HCT116 (cell line): ENCODE results near the gene GOLT1A. TPM values are rescaled to one million over a fixed set of nuclear protein-coding genes. Genes with fewer than 3 reads are reported as not detected.

Experiments used
- ATAC-seq: fragments of 200-7000 bp; cut with Tn5 transposase; 2 replicates; pipeline ENCODE4 v1.9.1; 2020; ENCODE audit warnings: mild to moderate bottlenecking, moderate library complexity
- BruUV-seq: library from RNA; stranded (reverse); fragments of 400-500 nt; replicated peaks from 2 replicates; lab custom pipeline; 2021; lab: Mats Ljungman, UMichigan
- CTCF ChIA-PET: fragments of 300-600 bp; sonication (Branson Sonifier 250); formaldehyde crosslinking; loops from one replicate; lab custom pipeline; 2021; ENCODE audit warnings: antibody characterized with exemption; lab: Charles Lee
- POLR2A ChIA-PET: fragments of 300-600, 350-600 bp; sonication (Branson Sonifier 250); formaldehyde crosslinking; loops from one replicate; lab custom pipeline; 2021; ENCODE audit warnings: antibody characterized with exemption; lab: Charles Lee
- RAD21 ChIA-PET, 2 experiments: fragments of 300-600 bp; sonication (Branson Sonifier 250); formaldehyde crosslinking; loops; one replicate each; lab custom pipeline; 2023; ENCODE audit warnings: low total read pairs in 2 of 2; ENCODE audit not compliant: uncharacterized antibody in 2 of 2, unreplicated experiment in 2 of 2, low non-redundant PET in 1 of 2; lab: Charles Lee
- DNase-seq: peaks from one replicate; pipeline ENCODE4 v3.0.0-alpha.2; 2010; ENCODE audit warnings: low read depth, low spot score
- H2AFZ ChIP-seq: fragments of 200-600 bp; shearing (Covaris generic), sonication (generic); 2 replicates; pipeline ENCODE4 v1.6.1; 2017; ENCODE audit warnings: low read depth, mixed run types, mixed read lengths, antibody characterized with exemption, low read length; ENCODE audit not compliant: poor library complexity, severe bottlenecking
- H3K27ac ChIP-seq: 2 replicates; pipeline ENCODE4 v1.5.1; 2012; ENCODE audit warnings: low read depth, low read length
- H3K27me3 ChIP-seq: fragments of 200-600 bp; sonication (generic); 2 replicates; pipeline ENCODE4 v1.6.1; 2016; ENCODE audit warnings: mixed run types, low read length, mixed read lengths; ENCODE audit not compliant: insufficient read depth
- H3K36me3 ChIP-seq, 2 experiments: fragments of 200-500 bp in 1 of 2; fragments of 200-600 bp in 1 of 2; sonication (Bioruptor generic) in 1 of 2; sonication (generic) in 1 of 2; 2 replicates each; pipeline versions ENCODE4 v1.5.1 to v1.6.1; 2014 to 2016; ENCODE audit warnings: low read length in 2 of 2, inconsistent platforms in 1 of 2, mixed read lengths in 1 of 2, mixed run types in 1 of 2; ENCODE audit not compliant: insufficient read depth in 2 of 2, control insufficient read depth in 1 of 2
- H3K4me1 ChIP-seq, 2 experiments: fragments of 200-600 bp in 1 of 2; sonication (generic) in 1 of 2; 2 replicates each; pipeline versions ENCODE4 v1.5.1 to v1.6.1; 2012 to 2017; ENCODE audit warnings: low read length in 2 of 2, inconsistent platforms in 1 of 2, mild to moderate bottlenecking in 1 of 2, mixed read lengths in 1 of 2, mixed run types in 1 of 2, moderate library complexity in 1 of 2; ENCODE audit not compliant: insufficient read depth in 2 of 2, control insufficient read depth in 1 of 2
- H3K4me2 ChIP-seq: fragments of 200-600 bp; sonication (generic); 2 replicates; pipeline ENCODE4 v1.6.1; 2017; ENCODE audit warnings: mixed run types, low read length, mixed read lengths
- H3K4me3 ChIP-seq, 2 experiments: fragments of 200-600 bp in 1 of 2; sonication (generic) in 1 of 2; replicated peaks in 1 of 2; 2 replicates each; pipeline ENCODE4 v1.5.1; 2011 to 2016; ENCODE audit warnings: low read length in 2 of 2, control low read depth in 1 of 2, low read depth in 1 of 2, mild to moderate bottlenecking in 1 of 2, mixed read lengths in 1 of 2, mixed run types in 1 of 2
- H3K79me2 ChIP-seq: fragments of 200-600 bp; sonication (generic); 2 replicates; pipeline ENCODE4 v1.6.1; 2017; ENCODE audit warnings: mild to moderate bottlenecking, mixed run types, low read length, moderate library complexity, mixed read lengths; ENCODE audit not compliant: insufficient read depth
- H3K9ac ChIP-seq: fragments of 200-600 bp; sonication (generic); 2 replicates; pipeline ENCODE4 v1.6.1; 2016; ENCODE audit warnings: low read length, mixed read lengths
- H3K9me2 ChIP-seq: fragments of 200-600 bp; sonication (generic), shearing (Covaris generic); 2 replicates; pipeline ENCODE4 v1.6.1; 2017; ENCODE audit warnings: mixed run types, mild to moderate bottlenecking, moderate library complexity; ENCODE audit not compliant: insufficient read depth
- H3K9me3 ChIP-seq, 2 experiments: fragments of 200-500 bp in 1 of 2; fragments of 200-600 bp in 1 of 2; sonication (Bioruptor generic) in 1 of 2; sonication (generic) in 1 of 2; 2 replicates each; pipeline ENCODE4 v1.6.1; 2014 to 2017; ENCODE audit warnings: low read length in 2 of 2, mixed read lengths in 2 of 2, inconsistent platforms in 1 of 2, low read depth in 1 of 2, mild to moderate bottlenecking in 1 of 2, mixed run types in 1 of 2, moderate library complexity in 1 of 2; ENCODE audit not compliant: control insufficient read depth in 1 of 2, insufficient read depth in 1 of 2
- H4K20me1 ChIP-seq: fragments of 200-600 bp; sonication (generic), shearing (Covaris generic); 2 replicates; pipeline ENCODE4 v1.6.1; 2017; ENCODE audit warnings: mixed run types, mild to moderate bottlenecking, moderate library complexity; ENCODE audit not compliant: insufficient read depth
- CEBPB ChIP-seq: IDR thresholded peaks from 2 replicates; pipeline ENCODE4 v1.6.1; 2012; ENCODE audit warnings: low read depth
- POLR2AphosphoS5 ChIP-seq: IDR thresholded peaks from 2 replicates; pipeline ENCODE4 v1.6.1; 2011; ENCODE audit warnings: mild to moderate bottlenecking, low read depth, low read length, moderate library complexity
- RAD21 ChIP-seq: IDR thresholded peaks from 2 replicates; pipeline ENCODE4 v1.6.1; 2012; ENCODE audit warnings: low read depth, mild to moderate bottlenecking
- SIN3A ChIP-seq: IDR thresholded peaks from 2 replicates; pipeline ENCODE4 v1.6.1; 2012; ENCODE audit warnings: low read depth
- YY1 ChIP-seq: IDR thresholded peaks from 2 replicates; pipeline ENCODE4 v1.6.1; 2011; ENCODE audit warnings: low read length, low read depth, moderate library complexity, mild to moderate bottlenecking; ENCODE audit not compliant: insufficient replicate concordance; ENCODE audit errors: extremely low read depth
- intact Hi-C: fragments of 100-400 bp; cut with micrococcal nuclease; formaldehyde crosslinking; loops from 2 replicates; pipeline ENCODE4 v1.10.0; 2022
- total RNA-seq: library from RNA; stranded (reverse); gene quantifications from one replicate; pipeline ENCODE4 v1.2.1, GENCODE V29; 2021; ENCODE audit not compliant: unreplicated experiment
- TF ChIP-seq, protein P1 (sequence below), 3 experiments: fragments of 200-600 bp in 1 of 3; sonication (generic) in 1 of 3; IDR thresholded peaks in 2 of 3; conservative IDR thresholded peaks in 1 of 3; 2 replicates each; pipeline ENCODE4 v1.5.1; 2012 to 2017; ENCODE audit warnings: low read depth in 2 of 3, low read length in 2 of 3, antibody characterized with exemption in 1 of 3, borderline replicate concordance in 1 of 3, control low read depth in 1 of 3, mild to moderate bottlenecking in 1 of 3, mixed read lengths in 1 of 3, mixed run types in 1 of 3, moderate library complexity in 1 of 3; ENCODE audit not compliant: insufficient read depth in 1 of 3
- TF ChIP-seq, protein P2 (sequence below): IDR thresholded peaks from 2 replicates; pipeline ENCODE4 v1.6.1; 2011; ENCODE audit warnings: mild to moderate bottlenecking, low read length, moderate library complexity; ENCODE audit not compliant: insufficient replicate concordance; ENCODE audit errors: extremely low read depth

Gene GOLT1A
- total RNA-seq, 1 experiment from 2014 or later, result 8.0 TPM

DNA sequence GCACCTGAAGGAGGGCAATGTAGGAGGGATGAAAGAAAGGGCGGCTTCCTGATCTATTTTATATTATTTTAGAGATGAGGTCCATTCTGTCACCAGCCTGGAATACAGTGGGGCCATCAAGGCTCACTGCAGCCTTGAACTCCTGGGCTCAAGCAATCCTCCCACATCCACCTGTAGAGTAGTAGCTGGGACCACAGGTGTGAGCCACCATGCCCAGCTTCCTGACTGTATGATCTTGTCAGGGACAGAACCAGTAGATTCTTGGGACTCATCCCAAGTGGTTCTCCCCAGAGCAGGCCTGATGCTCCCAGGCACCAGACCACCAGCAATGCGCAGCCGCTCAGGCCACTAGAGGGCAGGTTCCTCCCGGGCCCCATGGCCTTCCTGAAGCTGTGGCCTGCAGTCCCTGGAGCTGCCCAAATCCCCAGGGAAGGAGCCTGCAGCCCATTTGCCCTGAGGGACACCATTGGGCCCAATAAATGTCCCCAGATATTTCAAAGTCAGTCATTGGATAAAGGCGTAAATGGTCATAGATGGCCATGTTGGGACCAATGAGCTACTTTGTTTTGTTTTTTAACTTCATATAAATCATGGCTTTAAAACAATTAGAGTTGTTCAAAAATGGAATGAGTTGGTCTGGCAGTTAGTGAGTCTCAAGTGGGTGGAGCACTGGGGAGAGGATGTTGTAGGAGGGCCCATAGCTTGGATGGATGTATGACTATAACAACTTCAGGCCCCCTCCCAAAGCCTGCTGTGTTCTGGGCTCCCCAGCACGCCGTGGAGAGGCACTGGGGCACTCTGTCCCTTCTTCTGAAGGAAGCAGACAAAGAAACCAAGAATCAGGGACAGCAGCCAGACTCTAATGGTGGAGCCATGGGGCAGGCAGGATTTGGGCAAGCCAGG, 44.7 kb upstream of the GOLT1A start:
- Histone ChIP-seq H3K9me2 (no peaks in the 10 kb centered on the region), H3K9ac (no peak overlapping the region), H3K4me1 (no peaks in the 10 kb centered on the region), H3K36me3 (no peaks in the 10 kb centered on the region; a peak in 1 of 4 replicates), H3K4me3 (no peak overlapping the region), H4K20me1 (no peaks in the 10 kb centered on the region), H3K27ac (no peak overlapping the region), H3K79me2 (no peaks in the 10 kb centered on the region), H2AFZ (no peak overlapping the region), H3K9me3 (no peaks in the 10 kb centered on the region), H3K4me2 (no peak overlapping the region), H3K27me3 (no peaks in the 10 kb centered on the region)
- BruUV-seq, result no TSS peak
- ChIA-PET POLR2A (interaction anchor here (1.0 kb wide), 1 partner anchor 106 kb away, joined by 3 read pairs; no protein-coding TSS in a partner anchor), CTCF (interaction anchor here (0.6 to 2.4 kb wide), 13 partner anchors 10 to 245 kb away, joined by 3 to 42 read pairs (median 5); partner anchors contain the start of gene PLEKHA6), RAD21 (interaction anchor here (0.8 to 1.6 kb wide), 4 partner anchors 11 to 105 kb away, joined by 3 to 11 read pairs (median 5); partner anchors contain the start of gene PLEKHA6 (in 1 of the 2))
- peak; percentile 37 for DNase-seq
- peak; percentile 97 for ATAC-seq
- TF ChIP-seq, protein P1, sequence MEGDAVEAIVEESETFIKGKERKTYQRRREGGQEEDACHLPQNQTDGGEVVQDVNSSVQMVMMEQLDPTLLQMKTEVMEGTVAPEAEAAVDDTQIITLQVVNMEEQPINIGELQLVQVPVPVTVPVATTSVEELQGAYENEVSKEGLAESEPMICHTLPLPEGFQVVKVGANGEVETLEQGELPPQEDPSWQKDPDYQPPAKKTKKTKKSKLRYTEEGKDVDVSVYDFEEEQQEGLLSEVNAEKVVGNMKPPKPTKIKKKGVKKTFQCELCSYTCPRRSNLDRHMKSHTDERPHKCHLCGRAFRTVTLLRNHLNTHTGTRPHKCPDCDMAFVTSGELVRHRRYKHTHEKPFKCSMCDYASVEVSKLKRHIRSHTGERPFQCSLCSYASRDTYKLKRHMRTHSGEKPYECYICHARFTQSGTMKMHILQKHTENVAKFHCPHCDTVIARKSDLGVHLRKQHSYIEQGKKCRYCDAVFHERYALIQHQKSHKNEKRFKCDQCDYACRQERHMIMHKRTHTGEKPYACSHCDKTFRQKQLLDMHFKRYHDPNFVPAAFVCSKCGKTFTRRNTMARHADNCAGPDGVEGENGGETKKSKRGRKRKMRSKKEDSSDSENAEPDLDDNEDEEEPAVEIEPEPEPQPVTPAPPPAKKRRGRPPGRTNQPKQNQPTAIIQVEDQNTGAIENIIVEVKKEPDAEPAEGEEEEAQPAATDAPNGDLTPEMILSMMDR (IDR thresholded peaks at IDR 0.05 in 2 of 3, conservative IDR thresholded peaks at IDR 0.05 in 1 of 3; ENCODE audit: borderline replicate concordance in 1 of 3, insufficient read depth in 1 of 3, low read depth in 2 of 3, low read length in 2 of 3), result peak; percentile 85 to 93 (median 91)
- TF ChIP-seq CEBPB, result no peak
- TF ChIP-seq YY1, result peak; percentile 24
- TF ChIP-seq, protein P2, sequence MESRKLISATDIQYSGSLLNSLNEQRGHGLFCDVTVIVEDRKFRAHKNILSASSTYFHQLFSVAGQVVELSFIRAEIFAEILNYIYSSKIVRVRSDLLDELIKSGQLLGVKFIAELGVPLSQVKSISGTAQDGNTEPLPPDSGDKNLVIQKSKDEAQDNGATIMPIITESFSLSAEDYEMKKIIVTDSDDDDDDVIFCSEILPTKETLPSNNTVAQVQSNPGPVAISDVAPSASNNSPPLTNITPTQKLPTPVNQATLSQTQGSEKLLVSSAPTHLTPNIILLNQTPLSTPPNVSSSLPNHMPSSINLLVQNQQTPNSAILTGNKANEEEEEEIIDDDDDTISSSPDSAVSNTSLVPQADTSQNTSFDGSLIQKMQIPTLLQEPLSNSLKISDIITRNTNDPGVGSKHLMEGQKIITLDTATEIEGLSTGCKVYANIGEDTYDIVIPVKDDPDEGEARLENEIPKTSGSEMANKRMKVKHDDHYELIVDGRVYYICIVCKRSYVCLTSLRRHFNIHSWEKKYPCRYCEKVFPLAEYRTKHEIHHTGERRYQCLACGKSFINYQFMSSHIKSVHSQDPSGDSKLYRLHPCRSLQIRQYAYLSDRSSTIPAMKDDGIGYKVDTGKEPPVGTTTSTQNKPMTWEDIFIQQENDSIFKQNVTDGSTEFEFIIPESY, result no peak
- no peak for TF ChIP-seq POLR2AphosphoS5
- peak; percentile 88 for TF ChIP-seq RAD21
- TF ChIP-seq SIN3A, result no peak
- intact Hi-C loops, result loop anchor here (1.0 to 5.0 kb wide), 4 partner anchors 96 to 397 kb away; partner anchors contain the start of gene SNRPE
